ENCODE results near the gene LCE7A. TPM values are rescaled to one million over a fixed set of nuclear protein-coding genes. Genes with fewer than 3 reads are reported as not detected.

Gene LCE7A
- total and polyA plus RNA-seq, 4 donors: not detected

- TF ChIP-seq ZBTB33 (IDR thresholded peaks at IDR 0.05): no peak
- no peak for TF ChIP-seq GABPA (IDR thresholded peaks at IDR 0.05 in 1 of 2, conservative IDR thresholded peaks at IDR 0.05 in 1 of 2)
- TF ChIP-seq HNF4G (IDR thresholded peaks at IDR 0.05): no peak
- no peak for TF ChIP-seq MAX (IDR thresholded peaks at IDR 0.05)
Measured at GRCh38 chr1:152827173-152827572, 32.6 kb upstream of the LCE7A start, which contains the start of gene LCE1A (continued).

- Histone ChIP-seq H3K27ac (ENCODE audit: low read depth in 1 of 2, low read length in 2 of 2) (no peak overlapping the region), H3K9me3 (ENCODE audit: control insufficient read depth in 4 of 4, low read length in 3 of 4) (no peaks in the 10 kb centered on the region), H3K27me3 (ENCODE audit: control insufficient read depth in 4 of 4, insufficient read depth in 4 of 4, low read length in 3 of 4) (no peaks in the 10 kb centered on the region), H3K4me1 (ENCODE audit: control insufficient read depth in 4 of 4, insufficient read depth in 4 of 4, low read length in 3 of 4) (no peaks in the 10 kb centered on the region), H3K9ac (ENCODE audit: low read depth in 1 of 2, low read length in 2 of 2) (no peak overlapping the region), H3K36me3 (ENCODE audit: control insufficient read depth in 4 of 4, insufficient read depth in 3 of 4, low read depth in 1 of 4, low read length in 3 of 4) (no peaks in the 10 kb centered on the region), H3K4me3 (ENCODE audit: low read depth in 1 of 3, low read length in 3 of 3) (no peak overlapping the region)
- 46% methylated on average over 2 of the region's 2 CpGs for WGBS
- TF ChIP-seq CTCF (IDR thresholded peaks at IDR 0.05; ENCODE audit: low read depth, low read length, missing input control) (no peak), FOXA1 (IDR thresholded peaks at IDR 0.05) (no peak), REST (IDR thresholded peaks at IDR 0.05) (no peak), YY1 (IDR thresholded peaks at IDR 0.05) (no peak), NR2F2 (IDR thresholded peaks at IDR 0.05) (no peak), MAX (IDR thresholded peaks at IDR 0.05) (no peak), TAF1 (conservative IDR thresholded peaks at IDR 0.05) (no peak), EGR1 (IDR thresholded peaks at IDR 0.05; ENCODE audit: low read depth in 2 of 2) (no peak), FOXA2 (IDR thresholded peaks at IDR 0.05) (no peak), ATF3 (IDR thresholded peaks at IDR 0.05) (no peak), ZBTB33 (IDR thresholded peaks at IDR 0.05) (no peak), HNF4G (IDR thresholded peaks at IDR 0.05) (no peak), RAD21 (IDR thresholded peaks at IDR 0.05) (no peak)
- DNase-seq (ENCODE audit: low spot score): no peak
Measured at GRCh38 chr1:152836870-152837269, 22.9 kb upstream of the LCE7A start.
